GM18508 (cell line): Measurements from ENCODE around the gene EED.
"Not testable (repeated sequence)": the region's sequence is repeated elsewhere in the genome, so short reads cannot be mapped to it uniquely, and the experiment has no call there.

Experiments used
- ATAC-seq: cut with Tn5 transposase; IDR thresholded peaks from one replicate; pipeline ENCODE4 v1.9.1; 2021; ENCODE audit warnings: moderate number of reproducible peaks; ENCODE audit not compliant: insufficient read depth, unreplicated experiment

EED gene

DNA sequence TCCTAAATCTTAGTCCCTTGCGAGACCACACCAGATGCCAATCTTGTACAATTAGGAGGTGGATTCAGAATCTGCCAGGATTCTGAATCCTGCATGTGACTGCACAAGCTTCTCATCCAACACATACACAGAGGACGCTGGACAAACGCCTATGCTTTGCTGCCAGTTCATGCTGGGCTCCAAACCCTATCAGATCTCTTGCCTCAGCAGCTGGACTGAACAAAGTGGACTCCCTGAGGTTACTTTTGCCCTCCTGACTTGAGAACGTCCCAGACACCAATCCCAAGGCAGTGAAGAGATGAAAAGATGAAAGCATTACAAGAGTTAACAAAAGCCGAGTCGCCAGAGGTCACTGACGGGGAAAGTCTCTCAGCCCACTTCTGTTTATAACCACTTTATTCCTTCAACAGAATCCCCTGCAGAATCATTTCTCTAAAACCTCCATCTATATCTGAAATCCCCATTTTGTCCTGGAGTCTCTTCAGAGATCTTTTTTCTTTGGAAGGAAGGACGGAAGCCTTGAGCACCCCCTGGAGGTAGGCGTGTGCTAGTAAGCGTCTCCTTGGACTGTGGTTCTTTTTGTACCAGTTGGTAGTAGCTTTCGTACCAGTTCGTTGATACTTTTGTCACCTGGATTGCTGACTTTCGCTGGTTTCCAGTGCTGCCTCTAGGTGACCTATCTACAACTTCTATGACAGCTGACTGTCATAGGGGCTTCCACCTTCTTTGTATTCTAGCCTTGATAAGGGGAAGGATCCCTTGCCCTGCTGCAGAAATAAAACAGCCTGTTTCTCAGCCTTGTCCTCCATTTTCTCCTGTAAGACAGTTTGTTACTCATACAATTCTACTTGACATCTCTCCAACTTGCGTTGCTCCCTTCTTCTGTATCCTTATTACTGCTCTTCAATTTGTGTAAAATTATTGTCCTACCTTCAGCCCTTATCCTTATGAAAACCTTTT is 26.1 kb upstream of the EED start:
- peak; percentile 31 for ATAC-seq

- ATAC-seq = peak; percentile 42
These were observed 25.0 kb upstream of the EED start for GRCh38 chr11:86219311-86220193.

GRCh38 chr11:86220653-86221052 is 23.9 kb upstream of the EED start:
- ATAC-seq = no peak

GRCh38 chr11:86222081-86222480 is 22.5 kb upstream of the EED start:
- no peak for ATAC-seq

- not testable (repeated sequence) for ATAC-seq
These were observed 20.0 kb upstream of the EED start for GRCh38 chr11:86224575-86224974.

- not testable (repeated sequence) for ATAC-seq
These were observed 19.2 kb upstream of the EED start for GRCh38 chr11:86225344-86225743.

GRCh38 chr11:86228269-86229038 is 16.1 kb upstream of the EED start:
- no peak for ATAC-seq

DNA sequence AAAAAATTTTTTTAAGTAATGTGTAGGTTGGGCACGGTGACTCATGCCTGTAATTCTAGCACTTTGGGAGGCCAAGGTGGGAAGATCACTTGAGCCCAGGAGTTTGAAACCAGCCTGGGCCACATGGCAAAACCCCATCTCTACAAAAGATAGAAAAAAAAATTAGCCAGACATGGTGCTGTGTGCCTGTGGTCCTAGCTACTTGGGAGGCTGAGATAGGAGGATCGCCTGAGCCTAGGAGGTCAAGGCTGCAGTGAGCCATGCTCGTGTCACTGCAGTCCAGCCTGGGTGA is 15.6 kb upstream of the EED start:
- ATAC-seq = not testable (repeated sequence)

DNA sequence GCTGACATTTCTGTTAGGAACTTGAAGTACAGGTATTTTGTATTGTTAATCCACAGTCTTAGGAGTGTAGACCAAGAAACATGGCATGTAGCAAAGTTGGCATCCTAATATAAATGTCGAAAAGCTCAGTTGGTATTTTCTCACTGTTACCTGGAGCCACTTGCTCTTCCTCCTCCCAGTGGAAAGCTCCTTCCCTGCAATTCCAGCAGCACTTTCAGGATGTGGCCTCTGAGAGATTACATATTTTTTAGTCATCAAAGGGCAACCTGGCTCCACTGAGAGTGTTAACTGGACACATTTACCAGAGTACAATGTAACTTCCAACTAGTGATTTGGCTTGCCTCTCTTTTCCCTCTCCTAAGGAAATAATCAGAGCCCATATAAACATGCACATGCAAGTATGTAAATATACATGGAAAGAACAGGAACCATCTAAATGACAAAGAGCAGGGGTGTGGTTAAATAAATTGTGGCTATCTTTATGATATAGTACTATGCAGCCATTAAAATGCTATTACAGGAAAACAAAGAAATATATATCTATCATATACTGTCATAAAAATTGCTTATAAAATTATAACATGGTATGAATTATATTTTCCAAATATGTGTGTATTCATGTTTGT is 14.3 kb upstream of the EED start:
- no peak for ATAC-seq

- ATAC-seq = no peak
These were observed 13.6 kb upstream of the EED start for GRCh38 chr11:86230921-86231434.

- ATAC-seq = no peak
These were observed 12.0 kb upstream of the EED start for GRCh38 chr11:86232556-86232955.

DNA sequence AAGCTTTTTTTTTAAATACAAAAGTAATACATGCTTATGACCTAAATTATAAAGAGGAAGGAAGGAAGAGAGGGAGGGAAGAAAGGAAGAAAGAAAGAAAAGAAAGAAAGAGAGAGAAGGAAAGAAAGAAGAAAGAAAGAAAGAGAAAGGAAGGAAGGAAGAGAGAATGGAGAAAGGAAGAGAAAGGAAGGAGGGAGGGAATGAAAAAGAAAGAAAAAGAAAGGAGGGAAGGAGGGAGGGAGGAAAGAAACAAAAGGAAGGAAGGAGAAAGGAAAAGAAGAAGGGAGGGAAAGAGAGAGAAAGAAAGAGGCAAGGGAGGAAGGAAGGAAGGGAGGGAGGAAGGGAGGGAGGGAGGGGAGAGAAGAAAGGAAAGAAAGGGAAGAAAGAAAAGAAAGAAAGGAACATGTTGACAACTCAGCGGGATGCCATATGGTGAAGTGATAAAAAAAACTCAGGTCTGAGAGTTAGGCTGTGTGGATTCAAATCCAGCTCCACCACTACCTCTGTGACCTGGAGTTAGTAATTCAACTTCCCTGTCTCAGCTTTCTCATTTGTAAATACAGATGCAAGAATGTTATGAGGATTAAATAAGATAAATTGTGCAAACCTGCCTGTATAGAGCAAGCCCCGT is 9.6 kb upstream of the EED start:
- ATAC-seq = no peak

- no peak for ATAC-seq
These were observed 7.2 kb upstream of the EED start for GRCh38 chr11:86237267-86237804.

DNA sequence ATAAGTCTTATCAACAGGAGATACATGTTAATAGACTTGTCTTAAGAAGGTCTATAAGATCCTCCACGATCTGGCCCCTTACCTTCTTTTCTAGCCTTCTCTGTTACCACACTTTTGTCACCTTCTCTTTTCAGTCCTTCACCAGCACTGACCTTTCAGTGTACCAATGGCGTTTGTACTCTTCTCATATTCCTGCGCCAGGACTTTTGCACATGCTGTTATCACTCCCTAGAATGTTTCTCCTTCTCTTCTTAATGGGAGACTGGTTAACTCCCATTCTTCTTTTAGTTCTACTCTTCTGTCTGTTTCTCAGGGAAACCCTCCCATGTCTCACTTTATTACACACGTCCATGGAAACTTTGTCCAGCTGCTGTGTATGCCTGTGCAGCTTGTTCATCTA is 4.4 kb upstream of the EED start:
- ATAC-seq = no peak

DNA sequence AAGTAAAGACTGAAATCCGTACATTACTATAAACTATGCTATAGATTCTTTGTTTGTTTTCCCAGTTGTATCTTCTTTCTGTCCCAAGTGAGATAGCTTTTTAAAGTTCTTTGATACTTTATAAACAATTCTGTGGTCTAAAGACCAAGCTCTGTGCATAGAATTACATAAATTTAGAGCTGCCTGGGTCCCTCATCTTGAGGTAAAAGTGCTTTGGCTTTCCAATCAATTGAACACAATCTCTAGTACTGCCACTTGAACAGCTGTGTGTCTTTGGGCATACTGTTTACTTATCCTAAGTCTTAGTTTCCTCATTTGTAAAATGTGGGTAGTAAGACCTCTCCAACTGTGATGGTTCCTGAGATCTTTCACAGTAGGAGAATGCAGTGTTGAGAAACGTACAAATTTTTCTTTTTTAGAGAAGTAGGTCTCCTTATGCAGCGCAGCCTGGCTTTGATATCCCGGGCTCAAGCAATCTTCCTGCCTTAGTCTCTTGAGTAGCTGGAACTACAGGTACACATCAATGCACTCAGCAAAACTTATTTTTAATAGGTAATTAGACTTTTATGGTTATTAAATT is 2.5 kb upstream of the EED start:
- no peak for ATAC-seq

DNA sequence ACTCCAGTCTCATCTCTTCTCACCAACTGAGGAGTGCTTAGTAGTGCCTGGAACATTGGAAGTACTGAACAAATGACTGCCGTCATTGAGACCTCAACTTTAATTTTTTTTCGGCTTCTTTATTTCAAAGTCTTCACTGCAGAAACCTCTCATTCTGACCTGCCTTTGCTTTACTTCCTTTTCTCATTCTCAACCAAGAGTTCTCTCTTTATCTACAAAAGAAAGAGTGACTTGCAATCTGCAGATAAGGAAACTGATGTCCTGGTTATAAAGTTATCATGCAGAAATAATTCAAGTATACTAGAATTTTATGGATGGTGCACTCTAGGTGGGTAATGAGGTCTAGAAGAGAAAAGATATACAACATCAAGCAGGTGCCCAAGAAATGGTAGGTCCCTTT is 1.2 kb upstream of the EED start:
- no peak for ATAC-seq

DNA sequence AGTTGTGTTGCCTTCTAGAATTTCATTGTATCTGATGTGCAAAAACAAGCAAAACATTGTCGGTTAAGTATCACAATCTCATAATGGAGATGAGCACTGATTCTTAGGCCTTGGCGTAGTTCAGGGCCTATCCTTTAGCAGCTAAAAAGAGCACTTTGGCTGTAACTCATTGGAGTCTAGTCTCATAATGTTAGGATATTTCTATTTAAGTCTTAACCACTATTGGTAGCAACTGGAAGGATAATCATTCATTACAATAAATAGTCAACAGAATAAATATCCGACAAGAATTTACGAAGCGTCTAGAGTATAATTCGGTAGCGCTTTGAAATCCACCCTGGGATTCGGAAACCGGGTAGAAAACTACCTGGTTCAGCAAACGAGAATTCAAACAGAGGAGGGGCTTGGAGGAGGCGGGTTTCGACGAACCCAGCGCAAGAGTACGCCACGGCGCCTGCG is 461 bp upstream of the EED start:
- ATAC-seq = peak; percentile 47

DNA sequence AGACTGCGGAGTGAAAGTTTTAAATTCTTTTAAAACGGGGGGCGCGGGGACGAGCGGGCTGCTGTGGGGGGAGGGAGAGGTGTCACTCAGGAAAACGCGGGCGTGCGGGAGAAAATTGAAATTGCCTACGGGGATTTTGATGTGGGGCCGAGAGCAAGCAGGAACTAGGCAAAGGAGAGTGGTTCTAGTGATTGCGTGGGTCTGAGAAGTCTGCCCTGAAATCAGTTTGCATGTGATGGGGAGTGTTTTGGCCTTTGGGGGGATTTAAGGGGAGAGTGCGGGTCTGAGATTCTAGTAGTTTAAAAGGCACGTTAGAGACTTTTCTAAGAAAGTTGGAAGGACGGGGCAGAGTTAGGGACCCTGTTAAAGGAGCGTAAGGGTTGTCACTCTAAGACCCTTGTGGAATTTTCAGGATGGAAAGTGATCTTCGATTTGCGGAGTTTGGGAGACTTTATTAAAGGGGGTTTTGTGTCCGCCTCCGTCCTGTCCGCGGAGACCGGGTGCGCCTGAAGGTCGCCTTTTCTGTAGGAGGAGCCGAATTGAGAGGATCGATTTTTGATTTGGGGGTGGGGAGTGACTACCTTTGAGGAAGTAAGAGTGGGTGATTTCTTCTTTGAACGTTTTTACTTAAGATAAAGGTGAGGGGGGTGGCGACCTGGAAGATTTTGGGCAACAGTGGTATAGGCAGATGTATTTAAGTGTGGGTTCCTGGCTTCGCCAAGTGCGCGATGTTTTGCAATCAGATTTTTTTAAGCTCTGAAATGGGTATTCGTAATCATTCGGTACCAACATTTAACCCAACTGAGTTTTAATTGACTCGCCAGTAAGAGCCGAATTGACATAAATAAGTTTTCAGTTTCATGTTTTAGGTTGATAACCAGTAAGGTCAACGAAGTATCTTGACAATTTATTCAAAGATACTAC is 1.1 kb downstream of the EED start:
- no peak for ATAC-seq
